VCaP (cell line): ENCODE data around the gene USP16.
A peak's percentile ranks its signal among the peaks of the same experiment; 100 is the strongest.
"Not testable (repeated sequence)": the region's sequence is repeated elsewhere in the genome, so short reads cannot be mapped to it uniquely, and the experiment has no call there.

Experiments used
- H3K27ac ChIP-seq: fragments of 450-650 bp; 2 replicates; pipeline ENCODE4 v1.5.1; 2017
- TF ChIP-seq, protein P1 (sequence below): fragments of 450-650 bp; conservative IDR thresholded peaks from 2 replicates; pipeline ENCODE4 v1.5.1; 2017; ENCODE audit warnings: mild to moderate bottlenecking, moderate library complexity

Gene USP16

GRCh38 chr21:29024474-29025327 lies at the start of gene USP16:
Gene USP16, plus strand, starts transcription at chr21:29024668. Its CDS starts 3,246 bp downstream, at chr21:29027914.
- TF ChIP-seq, protein P1, sequence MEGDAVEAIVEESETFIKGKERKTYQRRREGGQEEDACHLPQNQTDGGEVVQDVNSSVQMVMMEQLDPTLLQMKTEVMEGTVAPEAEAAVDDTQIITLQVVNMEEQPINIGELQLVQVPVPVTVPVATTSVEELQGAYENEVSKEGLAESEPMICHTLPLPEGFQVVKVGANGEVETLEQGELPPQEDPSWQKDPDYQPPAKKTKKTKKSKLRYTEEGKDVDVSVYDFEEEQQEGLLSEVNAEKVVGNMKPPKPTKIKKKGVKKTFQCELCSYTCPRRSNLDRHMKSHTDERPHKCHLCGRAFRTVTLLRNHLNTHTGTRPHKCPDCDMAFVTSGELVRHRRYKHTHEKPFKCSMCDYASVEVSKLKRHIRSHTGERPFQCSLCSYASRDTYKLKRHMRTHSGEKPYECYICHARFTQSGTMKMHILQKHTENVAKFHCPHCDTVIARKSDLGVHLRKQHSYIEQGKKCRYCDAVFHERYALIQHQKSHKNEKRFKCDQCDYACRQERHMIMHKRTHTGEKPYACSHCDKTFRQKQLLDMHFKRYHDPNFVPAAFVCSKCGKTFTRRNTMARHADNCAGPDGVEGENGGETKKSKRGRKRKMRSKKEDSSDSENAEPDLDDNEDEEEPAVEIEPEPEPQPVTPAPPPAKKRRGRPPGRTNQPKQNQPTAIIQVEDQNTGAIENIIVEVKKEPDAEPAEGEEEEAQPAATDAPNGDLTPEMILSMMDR, result peak; percentile 55
- H3K27ac ChIP-seq, result peak within 1 kb of the TSS; percentile 96

- TF ChIP-seq, protein P1, result no peak
- no peak overlapping the region for H3K27ac ChIP-seq
These were observed 49.1 kb upstream of the USP16 start for GRCh38 chr21:28975397-28975796.

- H3K27ac ChIP-seq, result no peak overlapping the region
- TF ChIP-seq, protein P1, result no peak
These were observed 45.4 kb upstream of the USP16 start for GRCh38 chr21:28979092-28979491.

GRCh38 chr21:28982637-28983036 lies 41.8 kb upstream of the USP16 start:
- TF ChIP-seq, protein P1, result no peak
- H3K27ac ChIP-seq, result no peak overlapping the region

DNA sequence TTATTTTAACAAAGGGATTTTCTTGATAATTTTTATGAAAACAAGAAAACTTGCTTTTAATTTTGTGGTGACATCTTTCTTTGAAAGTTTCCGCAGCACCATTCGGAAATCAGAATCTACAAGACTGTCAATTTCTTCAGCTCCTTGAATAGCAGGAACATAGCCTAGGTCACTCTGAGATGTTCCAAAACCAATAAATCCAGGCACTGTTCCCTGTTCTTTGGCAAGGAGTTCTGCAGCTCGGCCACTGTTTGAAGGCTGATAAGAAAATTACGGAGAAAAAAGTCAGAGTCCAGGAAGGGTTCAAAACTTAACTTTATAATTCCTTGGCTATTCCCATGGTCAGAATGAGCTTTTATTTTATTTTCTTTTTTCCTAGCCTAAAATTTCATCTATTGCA lies 37.8 kb upstream of the USP16 start:
- TF ChIP-seq, protein P1, result no peak
- peak overlapping the region; percentile 31 for H3K27ac ChIP-seq

GRCh38 chr21:28988146-28988545 lies 36.3 kb upstream of the USP16 start:
- H3K27ac ChIP-seq, result not testable (repeated sequence)

DNA sequence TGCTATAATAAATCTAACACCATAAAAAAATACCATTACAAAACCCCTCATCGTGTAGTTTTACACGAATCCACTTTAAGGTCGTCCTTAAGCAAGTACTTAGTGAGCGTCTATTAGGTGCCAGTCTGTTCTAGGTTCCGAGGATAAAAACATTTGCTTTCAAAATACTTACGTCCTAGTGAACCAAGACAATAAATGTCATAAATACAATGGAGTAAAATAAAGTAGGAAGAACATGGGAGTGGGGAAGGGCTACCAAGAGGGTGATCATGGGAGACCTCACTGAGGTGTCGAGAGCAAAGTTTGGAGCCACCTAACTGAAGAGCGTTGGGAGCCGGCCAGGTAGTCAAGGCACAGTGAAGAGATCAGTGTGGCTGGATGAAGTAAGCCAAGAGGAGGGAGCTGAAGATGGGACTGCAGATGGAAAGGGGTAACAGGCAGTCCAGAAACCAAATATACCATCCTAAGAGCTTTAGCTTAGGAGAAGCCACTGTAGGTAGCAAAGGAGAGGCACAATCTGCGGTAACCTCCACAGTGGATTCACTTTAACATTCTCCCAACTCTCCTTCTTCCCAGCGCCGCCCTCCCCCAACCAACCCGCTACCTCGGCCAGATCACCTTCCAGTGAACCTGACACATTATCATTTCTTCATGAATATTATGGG lies 32.5 kb upstream of the USP16 start:
- peak overlapping the region; percentile 83 for H3K27ac ChIP-seq
- TF ChIP-seq, protein P1, result no peak
